Bone marrow (tissue), 2 donors: ENCODE data around the gene CHD2.

Experiments
- DNase-seq, 2 donors: peaks; one replicate each; lab custom pipeline; 2025; lab: John Stamatoyannopoulos, UW

The CHD2 gene

DNA sequence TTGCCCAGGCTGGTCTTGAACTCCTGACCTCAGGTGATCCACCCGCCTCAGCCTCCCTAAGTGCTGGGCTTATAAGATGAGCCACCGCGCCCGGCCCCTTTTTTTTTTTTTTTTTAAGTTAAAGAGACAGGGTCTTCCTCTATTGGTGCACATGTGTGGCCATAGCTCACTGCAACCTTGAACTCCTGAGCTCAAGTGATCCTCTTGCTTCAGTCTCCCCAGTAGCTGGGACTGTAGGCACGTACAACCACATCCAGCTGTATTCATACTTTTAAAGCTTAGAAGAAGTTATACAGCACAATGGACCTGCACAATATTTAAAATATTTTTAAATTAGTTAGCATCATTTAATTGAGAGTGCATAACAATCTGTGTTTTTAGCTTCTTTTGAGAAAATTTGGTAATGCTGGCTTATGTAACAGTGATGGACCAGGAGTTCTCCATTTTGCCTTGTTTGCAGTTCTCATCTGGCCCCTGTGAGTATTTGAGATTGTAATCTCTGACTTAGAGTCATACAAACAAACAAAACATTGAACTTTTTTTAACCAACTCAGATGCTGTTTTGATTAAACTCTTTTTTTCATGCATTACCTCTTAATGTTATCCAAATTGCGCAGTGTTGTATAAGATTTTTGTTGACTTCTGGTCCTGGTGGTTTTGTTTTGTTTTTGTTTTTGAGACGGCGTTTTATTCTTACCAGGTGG is 33.0 kb downstream of the CHD2 start:
- no peak for DNase-seq

- DNase-seq, result no peak
Observed at GRCh38 chr15:92933831-92934230, 33.7 kb downstream of the CHD2 start.

- DNase-seq, result peak in 1 of 2 donors; percentile 24
Observed at GRCh38 chr15:92934716-92935115, 34.6 kb downstream of the CHD2 start.

GRCh38 chr15:92936138-92936537 is 36.0 kb downstream of the CHD2 start:
- no peak for DNase-seq

DNA sequence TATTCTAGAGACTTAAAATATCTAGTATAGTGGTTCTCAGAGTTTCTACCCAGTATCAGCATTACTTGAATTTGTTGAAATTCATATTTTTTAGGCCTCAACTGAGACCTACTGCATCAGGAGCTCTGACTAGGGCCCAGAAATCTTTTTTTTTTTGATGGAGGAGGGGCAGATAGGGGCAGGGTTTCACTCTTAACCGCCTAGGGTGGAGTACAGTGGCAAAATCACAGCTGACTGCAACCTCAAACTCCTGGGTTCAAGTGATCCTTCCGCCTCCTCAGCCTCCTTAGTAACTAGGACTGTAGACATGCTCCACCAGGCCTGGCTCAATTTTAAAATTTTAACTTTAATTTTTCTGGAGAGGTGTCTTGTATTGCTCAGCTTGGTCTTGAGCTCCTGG is 36.6 kb downstream of the CHD2 start:
- no peak for DNase-seq

DNA sequence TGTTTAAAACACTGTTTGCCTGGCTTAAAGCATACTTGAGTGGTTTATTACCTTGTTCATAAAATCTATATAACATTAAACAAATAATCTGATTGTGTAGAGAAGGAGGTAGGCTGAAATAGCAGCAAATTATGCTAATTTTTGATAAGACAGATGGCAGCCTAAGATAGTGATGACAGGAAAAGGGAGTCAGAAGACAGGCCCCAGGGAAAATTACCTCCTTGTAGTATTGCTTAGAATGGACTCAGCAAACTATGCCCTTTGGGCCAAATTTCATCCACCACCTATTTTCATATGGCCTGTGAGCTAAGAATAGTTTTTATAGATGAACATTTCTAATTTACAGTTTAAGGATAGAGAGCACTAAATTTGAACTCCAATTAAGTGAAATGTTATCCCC is 37.8 kb downstream of the CHD2 start:
- DNase-seq, result no peak

GRCh38 chr15:92938387-92938786 is 38.3 kb downstream of the CHD2 start:
- no peak for DNase-seq

DNA sequence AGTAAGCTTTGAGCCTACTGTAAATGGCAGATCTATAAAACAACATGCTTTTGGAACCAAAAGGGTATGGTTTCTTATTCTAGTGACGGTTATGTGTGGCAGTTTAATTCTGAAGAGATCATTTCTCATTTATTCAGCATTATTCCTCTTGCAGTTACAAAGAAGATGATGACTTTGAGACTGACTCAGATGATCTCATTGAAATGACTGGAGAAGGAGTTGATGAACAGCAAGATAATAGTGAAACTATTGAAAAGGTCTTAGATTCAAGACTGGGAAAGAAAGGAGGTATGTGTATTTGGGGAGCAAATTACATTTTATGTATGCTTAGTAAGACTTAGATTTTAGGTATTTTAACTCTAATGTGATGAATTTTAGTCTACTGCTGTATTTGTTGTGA is 41.5 kb downstream of the CHD2 start:
- DNase-seq, result no peak

GRCh38 chr15:92942706-92943105 is 42.6 kb downstream of the CHD2 start:
- DNase-seq, result no peak

GRCh38 chr15:92943581-92943980 is 43.5 kb downstream of the CHD2 start:
- no peak for DNase-seq

DNA sequence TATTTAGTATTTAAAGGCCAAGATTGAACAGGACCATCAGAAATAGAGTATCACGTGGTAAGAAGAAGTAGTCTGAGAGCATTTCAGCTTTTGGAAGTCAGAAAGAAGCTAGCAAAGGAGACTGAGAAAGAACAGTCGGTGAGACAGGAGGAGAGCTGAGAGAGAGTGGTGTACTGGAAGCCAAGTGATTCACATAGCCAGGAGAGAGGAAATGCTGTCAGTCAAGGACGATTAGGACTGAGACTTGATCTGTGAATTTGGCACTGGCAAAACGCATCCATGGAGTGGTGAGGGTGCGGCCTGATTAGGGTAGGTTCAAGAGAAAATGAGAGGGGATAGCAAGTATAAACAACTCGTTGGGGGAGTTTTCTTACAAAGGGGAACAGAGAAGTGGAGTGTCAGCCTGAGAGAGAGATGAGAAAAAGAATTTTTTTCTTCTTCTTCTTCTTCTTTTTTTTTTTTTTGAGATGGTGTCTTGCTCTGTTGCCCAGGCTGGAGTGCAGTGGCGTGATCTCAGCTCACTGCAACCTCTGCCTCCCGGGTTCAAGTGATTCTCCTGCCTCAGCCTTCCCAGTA is 44.9 kb downstream of the CHD2 start:
- no peak for DNase-seq

DNA sequence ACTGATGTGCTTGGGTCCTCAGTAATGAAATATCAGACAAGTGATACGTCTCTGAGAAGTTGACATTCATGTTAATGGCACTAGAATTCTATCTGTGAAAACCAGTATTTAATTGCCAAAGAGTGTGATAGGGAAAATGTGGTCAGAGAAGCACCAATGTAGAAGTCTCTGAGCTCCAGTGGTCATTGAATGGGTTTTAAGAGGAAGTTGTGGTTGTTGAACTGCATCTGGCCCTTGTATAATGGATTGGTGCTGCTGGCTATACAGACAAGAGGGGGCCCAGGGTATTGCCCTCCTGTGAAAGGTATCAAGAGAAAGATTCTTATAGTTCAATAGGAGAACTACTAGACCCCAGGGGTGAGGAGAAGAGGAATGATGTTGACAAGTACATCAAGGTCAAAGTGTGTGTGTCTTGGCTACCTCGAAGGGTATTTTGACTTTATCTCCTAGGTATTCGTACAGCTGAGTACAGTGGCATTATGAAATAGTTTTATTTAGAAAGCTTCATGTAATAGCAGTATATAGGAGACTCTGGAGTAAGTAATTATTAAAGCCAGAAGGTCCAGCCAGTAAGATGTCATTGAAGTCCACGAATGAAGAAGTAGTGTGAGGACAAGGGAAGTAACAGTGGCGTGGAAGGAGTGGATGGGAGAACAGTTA is 47.1 kb downstream of the CHD2 start:
- no peak for DNase-seq

GRCh38 chr15:92949604-92950249 is 49.6 kb downstream of the CHD2 start:
- DNase-seq, result no peak

- no peak for DNase-seq
Observed at GRCh38 chr15:92951800-92952457, 51.8 kb downstream of the CHD2 start.

DNA sequence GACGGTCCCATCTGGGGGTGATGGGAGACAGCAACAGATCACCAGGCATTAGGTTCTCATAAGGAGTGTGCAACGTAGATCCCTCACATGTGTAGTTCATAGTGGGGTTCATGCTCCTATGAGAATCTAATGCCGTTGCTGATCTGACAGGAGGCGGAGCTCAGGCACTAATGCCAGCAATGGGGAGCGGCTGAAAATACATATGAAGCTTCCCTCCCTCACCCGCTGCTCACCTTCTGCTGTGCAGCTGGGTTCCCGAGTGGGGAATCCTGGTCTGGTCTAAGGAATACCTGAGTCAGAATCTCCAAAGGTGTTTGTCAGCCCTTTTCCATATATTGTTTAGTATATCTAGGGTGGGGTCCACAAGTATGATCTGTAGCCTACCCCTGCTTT is 52.3 kb downstream of the CHD2 start:
- DNase-seq, result no peak

- no peak for DNase-seq
Observed at GRCh38 chr15:92953566-92953965, 53.4 kb downstream of the CHD2 start.

- no peak for DNase-seq
Observed at GRCh38 chr15:92954002-92954401, 53.9 kb downstream of the CHD2 start.

GRCh38 chr15:92954578-92954977 is 54.5 kb downstream of the CHD2 start:
- DNase-seq, result peak in 1 of 2 donors; percentile 9

GRCh38 chr15:92955706-92956105 is 55.6 kb downstream of the CHD2 start:
- no peak for DNase-seq

DNA sequence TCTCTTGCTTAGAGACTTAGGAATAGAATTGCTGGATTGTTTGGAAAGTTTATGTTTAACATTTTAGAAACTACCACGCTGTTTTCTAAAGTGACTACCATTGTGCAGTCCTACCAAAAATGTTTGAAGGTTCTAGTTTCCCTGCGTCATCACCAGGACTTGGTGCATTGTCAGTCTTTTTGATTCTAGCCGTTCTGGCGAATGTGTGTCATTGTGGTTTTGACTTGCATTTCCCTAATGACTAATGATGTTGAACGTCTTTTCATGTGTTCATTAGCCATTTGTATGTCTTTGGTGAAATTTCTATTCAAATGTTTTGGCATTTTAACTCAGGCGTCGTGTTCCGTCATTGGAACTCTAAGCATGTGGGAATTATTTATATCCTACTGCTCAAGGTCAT is 58.0 kb downstream of the CHD2 start:
- DNase-seq, result no peak

DNA sequence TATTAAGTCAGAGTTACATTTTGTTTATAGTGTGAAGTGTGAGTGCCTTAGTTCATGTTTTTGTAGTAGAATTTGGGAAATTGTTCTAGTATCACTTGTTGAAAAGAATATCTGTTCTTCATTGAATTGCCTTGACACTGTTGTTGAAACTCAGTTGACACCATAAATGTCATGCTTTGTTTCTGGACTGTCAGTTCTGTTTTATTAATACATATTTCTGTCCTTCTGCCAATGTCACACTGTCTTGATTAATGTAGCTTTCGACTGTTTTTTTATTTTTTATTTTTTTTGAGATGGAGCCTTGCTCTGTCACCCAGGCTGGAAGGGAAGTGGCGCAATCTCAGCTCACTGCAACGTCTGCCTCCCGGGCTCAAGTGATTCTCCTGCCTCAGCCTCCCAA is 59.1 kb downstream of the CHD2 start:
- no peak for DNase-seq

- no peak for DNase-seq
Observed at GRCh38 chr15:92960996-92961681, 61.0 kb downstream of the CHD2 start.
